ENCODE data around the gene RIPPLY1.

Gene RIPPLY1

DNA sequence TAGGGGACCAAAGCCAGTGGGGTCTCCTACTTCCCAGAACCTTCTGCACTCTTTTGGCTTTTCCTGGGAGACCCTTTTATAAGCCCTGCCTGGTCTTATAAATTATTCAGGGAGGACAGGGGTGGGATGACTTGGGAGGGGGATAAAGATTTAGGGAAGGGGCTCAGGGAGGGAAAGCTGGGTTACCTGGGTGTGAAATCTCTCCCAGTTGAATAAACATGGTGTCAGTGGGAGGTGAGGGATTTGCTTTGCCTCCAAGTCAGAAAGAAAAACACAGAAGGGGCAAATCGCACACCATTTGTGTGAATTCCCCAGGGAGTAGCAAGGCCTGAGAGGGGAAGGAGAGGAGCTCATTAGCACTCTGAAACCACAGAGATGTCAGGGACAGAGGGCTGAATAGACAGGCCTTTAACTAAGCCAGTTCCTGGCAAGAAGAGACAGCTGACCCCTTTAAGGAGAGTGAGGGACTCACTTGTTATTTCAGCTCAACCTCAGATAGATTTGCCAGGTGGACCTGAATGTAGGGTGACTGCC lies at the start of gene RIPPLY1:
Gene RIPPLY1 (minus strand): TSS at position 51 of the 534 bp plus-strand sequence. CDS start 54 bp downstream, outside the sequence.
- no peak for DNase-seq (ENCODE audit: low spot score)

DNA sequence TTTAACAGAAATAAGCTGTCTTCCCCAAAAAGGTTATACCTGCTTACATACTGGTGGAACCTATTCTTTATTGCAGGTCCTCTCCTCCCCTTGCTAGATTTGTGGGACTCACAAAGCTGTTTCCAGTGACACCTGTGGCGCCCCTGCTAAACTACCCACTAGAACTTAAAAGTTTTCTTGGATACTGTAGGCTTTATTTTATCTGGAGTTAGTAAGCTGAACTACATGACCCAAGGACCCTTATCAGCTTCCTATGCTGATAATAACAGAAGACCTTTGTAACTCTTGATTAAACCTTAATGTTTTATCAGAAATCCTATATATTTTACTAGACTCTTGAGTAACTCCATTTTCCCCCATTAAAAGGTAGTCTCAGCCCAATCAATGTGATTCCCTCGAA lies 49.4 kb upstream of the RIPPLY1 start:
- no peak for DNase-seq (ENCODE audit: low spot score)

DNA sequence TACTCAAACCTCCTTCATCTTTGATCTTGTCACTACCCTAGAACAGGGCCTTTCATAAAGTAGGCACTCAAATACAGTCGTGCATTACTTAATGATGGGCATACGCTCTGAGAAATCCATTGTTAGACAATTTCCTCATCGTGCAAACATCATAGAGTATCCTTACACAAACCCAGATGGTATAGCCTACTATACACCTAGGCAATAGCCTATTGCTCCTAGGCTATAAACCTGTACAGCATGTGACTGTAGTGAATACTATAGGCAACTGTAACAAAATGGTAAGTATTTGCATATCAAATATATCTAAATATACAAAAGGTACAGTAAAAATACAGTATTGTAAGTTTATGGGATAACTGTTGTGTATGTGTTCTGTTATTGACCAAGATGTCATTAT lies 48.9 kb upstream of the RIPPLY1 start:
- no peak for DNase-seq (ENCODE audit: low spot score)

GRCh38 chrX:106951230-106951629 lies 48.1 kb upstream of the RIPPLY1 start:
- no peak for DNase-seq (ENCODE audit: low spot score)

GRCh38 chrX:106950381-106950780 lies 47.2 kb upstream of the RIPPLY1 start:
- no peak for DNase-seq (ENCODE audit: low spot score)

DNA sequence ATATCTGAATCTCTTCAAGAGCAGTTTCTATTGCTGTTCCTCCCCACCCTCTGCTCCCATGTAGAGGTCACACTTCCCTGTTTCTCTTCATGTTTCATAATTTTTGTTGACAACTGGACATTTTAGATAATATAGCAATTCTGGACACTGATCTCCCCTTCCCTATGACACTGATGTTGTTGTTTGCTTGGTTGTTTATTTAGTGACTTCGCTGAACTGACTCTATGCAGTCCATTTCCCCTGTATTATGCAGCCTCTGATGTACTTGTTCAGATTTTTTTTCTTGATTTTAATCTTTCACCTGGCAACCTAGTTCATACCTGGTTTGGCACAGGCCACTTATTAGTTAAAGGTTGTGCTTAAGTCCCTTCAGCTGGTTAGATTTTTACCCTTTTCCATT lies 46.2 kb upstream of the RIPPLY1 start:
- no peak for DNase-seq (ENCODE audit: low spot score)

DNA sequence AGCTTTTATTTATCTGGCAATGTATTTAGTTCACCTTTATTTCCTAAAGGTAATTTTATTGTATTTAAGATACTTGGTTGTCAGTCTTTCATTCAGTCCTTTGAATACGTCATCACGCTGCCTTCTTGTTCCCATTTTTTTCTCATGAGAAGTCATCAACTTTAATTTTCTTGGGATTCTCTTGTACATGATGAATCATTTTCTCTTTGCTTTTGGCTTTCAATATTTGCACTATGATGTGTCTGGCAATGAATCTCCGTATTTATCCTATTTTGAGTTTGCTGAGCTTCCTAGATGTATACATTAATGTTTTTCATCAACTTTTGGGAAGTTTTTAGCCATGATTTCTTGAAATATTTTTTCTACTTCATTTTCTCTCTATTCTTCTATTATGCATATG lies 45.5 kb upstream of the RIPPLY1 start:
- DNase-seq (ENCODE audit: low spot score), result no peak

DNA sequence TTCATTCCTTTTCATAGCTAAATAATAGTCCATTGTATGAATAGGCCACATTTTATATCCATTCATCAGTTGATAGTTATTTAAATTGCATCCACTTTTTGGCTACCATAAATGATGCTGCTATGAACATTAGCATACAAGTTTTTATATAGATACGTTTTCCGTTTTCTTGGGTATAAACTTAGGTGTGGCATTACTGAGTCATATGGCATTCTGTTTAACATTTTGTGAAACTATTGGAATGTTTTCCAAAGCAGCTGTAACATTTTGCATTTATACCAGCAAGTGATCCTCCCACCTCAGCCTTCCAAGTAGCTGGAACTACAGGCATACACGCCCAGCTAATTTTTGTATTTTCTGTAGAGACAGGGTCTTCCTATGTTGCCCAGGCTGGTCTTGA lies 43.3 kb upstream of the RIPPLY1 start:
- no peak for DNase-seq (ENCODE audit: low spot score)

GRCh38 chrX:106940068-106940467 lies 36.9 kb upstream of the RIPPLY1 start:
- no peak for DNase-seq (ENCODE audit: low spot score)

DNA sequence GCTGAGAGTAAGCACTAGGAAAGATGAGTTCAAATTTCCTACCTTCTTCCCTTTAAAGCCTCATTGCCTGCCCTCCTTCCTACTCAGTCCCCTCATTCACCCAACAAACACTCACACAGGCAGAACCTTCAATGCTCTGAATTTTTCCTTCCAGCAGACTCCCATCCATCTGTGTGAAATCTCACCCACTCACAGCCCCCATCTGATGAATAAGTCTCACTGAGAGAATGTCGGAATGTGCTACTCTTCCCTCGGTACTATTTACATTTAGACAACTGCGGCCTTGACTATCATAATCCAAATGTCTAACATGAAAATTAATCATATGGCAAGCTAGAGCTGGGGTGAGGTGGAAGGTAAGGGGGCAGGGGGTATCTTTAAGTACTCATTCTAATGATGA lies 36.4 kb upstream of the RIPPLY1 start:
- DNase-seq (ENCODE audit: low spot score), result no peak

GRCh38 chrX:106936246-106936645 lies 33.1 kb upstream of the RIPPLY1 start:
- no peak for DNase-seq (ENCODE audit: low spot score)

DNA sequence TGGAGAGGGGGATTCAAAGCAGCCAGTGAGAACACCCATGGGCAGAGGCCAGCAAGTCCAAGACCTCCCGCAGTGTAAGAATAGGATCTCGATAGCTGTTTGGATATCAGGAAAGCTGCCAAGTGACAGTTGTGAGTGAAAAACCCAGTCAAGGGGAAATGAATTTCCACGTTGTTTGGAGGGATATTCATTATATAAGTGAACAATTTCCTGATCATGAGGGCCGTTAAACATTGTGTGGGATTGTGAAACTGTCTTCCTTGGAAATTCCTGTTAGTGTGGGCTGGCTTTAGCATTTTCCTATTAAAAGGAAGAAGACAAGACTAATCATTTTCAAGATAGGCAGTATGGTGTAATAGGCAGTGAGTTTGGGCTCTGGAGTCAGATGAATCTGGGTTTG lies 32.0 kb upstream of the RIPPLY1 start:
- DNase-seq (ENCODE audit: low spot score), result no peak

DNA sequence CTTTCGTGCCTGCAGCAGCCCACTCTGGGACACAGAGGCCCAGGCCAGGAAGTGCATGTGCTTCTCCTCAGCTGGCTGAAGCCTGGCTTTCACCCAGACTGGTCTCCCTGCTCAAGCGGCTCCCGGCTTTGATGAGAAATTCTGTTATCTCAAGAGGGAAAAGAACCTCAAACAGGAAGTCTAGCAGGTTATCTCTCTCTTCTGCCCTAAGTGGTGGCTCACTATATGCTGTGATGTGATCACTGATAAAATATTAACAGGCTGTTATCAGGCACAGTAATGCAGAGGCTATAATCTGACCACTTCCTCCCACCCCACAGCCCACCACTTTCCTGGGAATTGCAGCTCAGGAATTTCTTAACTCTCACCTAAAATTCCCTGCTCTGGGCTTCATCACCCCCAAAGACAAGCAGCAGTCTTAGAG lies 30.4 kb upstream of the RIPPLY1 start:
- peak; percentile 60 for DNase-seq (ENCODE audit: low spot score)

GRCh38 chrX:106932960-106933537 lies 29.9 kb upstream of the RIPPLY1 start:
- no peak for DNase-seq (ENCODE audit: low spot score)

DNA sequence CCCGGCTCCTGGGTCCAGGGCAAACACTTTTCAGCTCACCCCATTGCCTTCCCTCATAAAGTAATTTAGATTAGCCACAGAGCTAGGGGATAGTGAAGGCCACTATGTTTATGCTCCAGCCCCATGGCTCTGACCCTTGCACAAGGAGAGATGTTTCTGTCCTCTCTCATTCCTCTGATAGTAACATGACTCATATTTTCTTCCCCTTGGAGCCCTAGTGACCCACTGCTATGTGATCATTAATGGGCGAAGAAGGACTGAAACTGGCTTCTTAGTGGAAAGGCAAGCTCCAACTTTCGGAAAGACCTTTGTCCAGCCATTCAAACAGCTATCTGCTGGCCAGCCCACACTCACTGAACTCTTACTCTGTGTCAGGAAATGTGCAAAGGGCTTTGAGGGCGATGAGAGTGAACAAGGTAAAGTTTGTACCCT lies 29.4 kb upstream of the RIPPLY1 start:
- peak; percentile 32 for DNase-seq (ENCODE audit: low spot score)

DNA sequence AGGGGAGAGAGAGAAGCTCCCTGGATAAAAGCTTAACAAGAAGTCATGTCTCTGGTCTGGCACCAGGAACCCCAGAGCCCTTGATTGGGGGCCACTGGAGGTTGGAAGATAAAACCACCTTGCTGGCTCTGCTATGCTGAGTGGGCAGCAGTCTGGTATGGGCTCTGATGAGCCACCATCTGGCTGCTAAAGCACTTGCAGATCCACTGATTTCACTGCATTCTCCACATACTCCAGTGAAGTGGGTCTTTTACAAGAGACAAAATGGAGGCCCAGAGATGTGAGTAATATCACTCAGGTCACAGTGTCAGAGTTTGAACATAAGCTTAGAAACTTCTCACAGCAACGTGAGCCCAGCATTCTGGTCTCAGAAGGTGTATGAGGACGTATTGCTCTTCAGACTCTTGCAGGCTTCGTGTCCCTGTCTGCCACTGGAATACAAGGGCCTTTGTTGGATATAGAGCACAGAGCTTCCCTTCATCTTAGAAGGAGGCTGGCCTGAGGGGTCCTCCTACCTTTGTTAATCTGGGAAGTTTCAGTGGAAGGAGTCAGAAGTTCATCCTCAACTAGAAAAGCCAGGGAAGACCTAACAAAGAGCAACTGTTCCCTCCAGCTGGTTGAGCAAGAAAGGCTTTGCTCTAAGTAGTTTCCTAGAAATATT lies 28.8 kb upstream of the RIPPLY1 start:
- DNase-seq (ENCODE audit: low spot score), result no peak

- DNase-seq (ENCODE audit: low spot score), result no peak
Observed at GRCh38 chrX:106928227-106928626, 25.1 kb upstream of the RIPPLY1 start.

DNA sequence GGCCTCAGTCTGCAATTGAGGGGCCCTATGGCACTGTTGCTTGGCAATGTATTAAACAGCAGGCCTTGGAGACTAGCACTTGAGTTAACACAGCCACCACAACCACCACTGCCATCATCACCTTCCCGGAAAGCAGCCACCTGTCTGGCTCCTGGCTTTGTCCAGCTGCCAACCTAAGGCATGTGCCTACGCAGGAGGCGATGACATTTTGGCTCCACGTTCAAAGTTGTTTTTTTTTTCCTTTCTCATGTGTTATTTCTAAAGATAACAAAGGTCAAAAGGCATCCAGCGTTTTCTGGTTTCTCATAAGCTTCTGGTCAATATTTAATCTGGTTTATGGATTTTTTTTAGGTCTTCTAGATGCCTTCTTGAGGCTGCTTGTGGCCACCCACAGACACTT lies 24.6 kb upstream of the RIPPLY1 start:
- peak; percentile 67 for DNase-seq (ENCODE audit: low spot score)

DNA sequence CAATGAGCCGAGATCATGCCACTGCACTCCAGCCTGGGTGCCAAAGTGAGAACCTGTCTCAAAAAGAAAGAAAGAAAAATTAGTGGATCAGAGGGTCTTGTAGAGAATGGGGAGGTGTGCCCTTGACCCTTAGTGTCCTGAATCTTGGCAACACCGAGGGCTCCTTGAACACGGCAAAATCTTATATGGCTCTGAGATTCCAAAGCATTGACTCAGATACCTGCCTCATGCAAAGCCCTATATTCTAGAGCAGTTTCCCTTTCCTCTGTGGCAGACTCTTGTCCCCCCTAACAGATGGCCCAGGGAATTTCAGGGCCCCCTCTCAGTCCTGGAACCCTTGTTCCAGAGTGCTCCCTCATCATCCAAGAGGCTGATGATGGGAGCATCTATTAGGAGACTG lies 23.9 kb upstream of the RIPPLY1 start:
- DNase-seq (ENCODE audit: low spot score), result peak; percentile 39

GRCh38 chrX:106921637-106922036 lies 18.5 kb upstream of the RIPPLY1 start:
- no peak for DNase-seq (ENCODE audit: low spot score)

DNA sequence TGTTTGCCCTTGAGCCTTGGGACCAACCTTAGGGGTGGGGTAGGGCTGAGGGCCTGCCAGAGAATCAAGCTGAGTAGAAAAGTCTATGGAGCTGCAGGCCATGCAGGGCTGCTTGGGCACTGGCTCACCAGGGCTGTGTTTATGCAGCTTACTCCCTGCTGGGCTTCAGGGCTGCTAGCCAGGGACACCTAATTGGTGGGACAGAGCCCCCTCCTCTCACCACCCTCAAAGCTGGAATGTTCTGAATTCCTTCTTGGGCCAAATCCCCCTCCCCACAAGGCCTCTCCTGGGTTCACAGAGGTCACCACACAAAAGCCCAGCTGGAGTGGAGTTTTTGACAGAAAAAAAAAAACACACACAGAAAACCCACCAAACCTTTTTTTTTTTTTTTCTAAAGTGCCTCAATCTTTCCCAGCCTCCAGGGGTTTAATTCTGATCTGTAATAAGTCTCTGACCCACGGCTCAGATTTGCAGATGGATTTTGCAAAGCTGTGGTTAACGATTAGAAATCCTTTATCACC lies 16.9 kb upstream of the RIPPLY1 start, which contains the start of gene CLDN2:
Gene CLDN2 (plus strand): TSS at position 471 of the 521 bp plus-strand sequence. CDS start 7,827 bp downstream, outside the sequence.
- no peak for DNase-seq (ENCODE audit: low spot score)

DNA sequence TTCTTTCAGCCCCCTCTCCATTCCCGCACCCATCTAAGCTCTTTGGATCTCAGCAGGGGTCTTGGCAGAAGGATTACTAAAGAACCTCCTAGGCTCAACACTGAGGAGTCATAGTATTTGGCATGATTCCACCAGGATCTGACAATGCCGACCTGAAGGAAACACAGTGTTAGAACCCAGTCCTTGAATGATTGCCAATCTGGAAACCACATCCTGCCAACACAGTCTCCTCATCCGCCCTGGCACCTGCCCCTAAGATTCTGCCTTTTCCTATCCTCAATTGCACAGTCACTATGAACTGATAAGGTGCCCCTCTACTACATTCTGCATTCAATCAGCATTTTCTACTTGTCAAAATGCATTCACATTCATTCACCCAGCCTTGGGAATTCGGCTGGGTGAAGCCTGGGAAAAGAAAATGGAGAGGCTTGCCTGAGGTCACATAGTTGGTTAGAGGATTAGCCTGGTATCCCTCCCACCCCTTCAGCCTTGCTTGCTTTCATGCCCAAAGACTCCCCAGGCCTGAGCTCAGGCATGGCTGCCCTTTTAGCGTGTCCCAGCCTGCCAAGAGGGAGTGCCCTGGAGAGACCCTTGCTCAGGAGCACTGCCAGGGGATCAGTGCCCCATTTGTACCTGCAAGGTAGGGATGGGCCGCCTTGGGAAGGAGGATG lies 14.8 kb upstream of the RIPPLY1 start:
- peak; percentile 89 for DNase-seq (ENCODE audit: low spot score)

DNA sequence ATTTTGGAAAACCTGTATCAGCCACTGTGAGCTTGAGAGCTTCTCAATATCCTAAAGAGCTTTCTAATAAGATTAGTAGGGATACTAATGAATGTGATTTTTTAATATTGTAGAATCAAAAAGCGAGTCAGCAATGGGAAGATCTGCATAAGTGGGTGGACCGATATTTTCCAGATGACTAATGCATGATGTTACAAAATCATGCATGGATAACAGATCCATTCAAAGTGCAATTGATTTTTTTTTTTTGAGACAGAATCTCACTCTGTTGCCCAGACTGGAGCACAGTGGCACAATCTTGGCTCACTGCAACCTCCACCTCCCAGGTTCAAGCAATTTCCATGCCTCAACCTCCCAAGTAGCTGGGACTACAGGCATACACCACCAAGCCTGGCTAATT lies 9.7 kb upstream of the RIPPLY1 start:
- no peak for DNase-seq (ENCODE audit: low spot score)
